GM21619 (cell line): ENCODE data around the gene THSD1.

ENCODE experiments used
- ATAC-seq: cut with Tn5 transposase; IDR thresholded peaks from one replicate; pipeline ENCODE4 v1.9.1; 2021; ENCODE audit not compliant: unreplicated experiment

Gene THSD1, protein sequence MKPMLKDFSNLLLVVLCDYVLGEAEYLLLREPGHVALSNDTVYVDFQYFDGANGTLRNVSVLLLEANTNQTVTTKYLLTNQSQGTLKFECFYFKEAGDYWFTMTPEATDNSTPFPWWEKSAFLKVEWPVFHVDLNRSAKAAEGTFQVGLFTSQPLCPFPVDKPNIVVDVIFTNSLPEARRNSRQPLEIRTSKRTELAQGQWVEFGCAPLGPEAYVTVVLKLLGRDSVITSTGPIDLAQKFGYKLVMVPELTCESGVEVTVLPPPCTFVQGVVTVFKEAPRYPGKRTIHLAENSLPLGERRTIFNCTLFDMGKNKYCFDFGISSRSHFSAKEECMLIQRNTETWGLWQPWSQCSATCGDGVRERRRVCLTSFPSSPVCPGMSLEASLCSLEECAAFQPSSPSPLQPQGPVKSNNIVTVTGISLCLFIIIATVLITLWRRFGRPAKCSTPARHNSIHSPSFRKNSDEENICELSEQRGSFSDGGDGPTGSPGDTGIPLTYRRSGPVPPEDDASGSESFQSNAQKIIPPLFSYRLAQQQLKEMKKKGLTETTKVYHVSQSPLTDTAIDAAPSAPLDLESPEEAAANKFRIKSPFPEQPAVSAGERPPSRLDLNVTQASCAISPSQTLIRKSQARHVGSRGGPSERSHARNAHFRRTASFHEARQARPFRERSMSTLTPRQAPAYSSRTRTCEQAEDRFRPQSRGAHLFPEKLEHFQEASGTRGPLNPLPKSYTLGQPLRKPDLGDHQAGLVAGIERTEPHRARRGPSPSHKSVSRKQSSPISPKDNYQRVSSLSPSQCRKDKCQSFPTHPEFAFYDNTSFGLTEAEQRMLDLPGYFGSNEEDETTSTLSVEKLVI

DNA sequence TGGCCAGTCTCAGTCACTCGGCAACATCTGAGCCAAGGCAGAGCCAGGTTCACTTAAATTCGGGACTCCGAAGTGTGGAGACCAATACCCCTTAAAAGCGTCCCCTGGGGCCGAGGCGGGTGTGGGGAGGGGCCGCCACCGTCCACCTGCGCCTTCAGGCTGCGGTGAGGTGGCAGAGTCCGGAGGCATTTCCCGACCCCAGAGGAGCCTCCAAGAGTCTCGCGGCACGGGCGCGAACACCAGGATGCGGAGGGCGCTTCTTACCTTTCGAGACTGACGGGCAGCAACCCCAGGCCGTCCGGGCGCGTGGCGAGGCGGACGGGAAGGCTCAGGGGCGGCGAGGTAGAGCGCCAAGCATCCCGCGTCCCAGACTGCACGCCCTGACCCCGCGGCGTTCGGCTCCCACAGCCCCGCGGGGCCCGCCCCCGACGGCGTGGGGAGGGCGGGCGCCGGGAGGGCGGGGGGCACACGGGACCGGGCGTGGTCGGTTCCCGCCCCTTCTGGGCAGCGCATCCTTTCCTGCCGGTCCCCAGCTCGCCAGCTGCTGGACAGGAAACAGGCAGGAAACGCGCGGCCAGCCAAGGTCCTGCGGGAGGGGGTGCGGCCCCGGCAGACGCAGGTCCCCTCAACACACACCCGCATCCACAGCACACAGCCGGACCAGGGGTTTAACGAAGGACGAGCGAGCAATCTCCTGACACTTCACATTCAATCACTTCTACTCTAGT lies at the start of gene THSD1:
Gene THSD1, minus strand, starts transcription at position 406 of the 728 bp plus-strand sequence. CDS start 3,572 bp downstream, outside the sequence.
- no peak for ATAC-seq

DNA sequence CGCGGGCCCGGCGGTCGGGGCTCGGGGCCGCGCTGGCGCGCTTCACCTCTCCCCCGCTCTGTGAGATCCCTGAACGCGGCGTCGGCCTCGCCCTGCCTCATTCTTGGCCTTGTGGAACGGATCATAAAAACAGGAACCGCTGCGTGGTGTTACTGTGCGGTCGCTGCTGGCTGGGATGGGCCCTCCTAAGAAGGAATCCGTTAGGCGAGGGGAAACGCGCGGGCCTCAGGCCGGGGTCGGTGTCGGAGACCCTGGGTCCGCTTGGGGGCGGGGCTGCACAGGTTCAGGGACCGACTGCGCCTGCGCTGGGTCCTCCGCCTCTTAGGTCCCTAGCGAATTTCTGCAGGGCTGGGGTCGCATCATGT lies 49.7 kb upstream of the THSD1 start:
- ATAC-seq = peak; percentile 28

DNA sequence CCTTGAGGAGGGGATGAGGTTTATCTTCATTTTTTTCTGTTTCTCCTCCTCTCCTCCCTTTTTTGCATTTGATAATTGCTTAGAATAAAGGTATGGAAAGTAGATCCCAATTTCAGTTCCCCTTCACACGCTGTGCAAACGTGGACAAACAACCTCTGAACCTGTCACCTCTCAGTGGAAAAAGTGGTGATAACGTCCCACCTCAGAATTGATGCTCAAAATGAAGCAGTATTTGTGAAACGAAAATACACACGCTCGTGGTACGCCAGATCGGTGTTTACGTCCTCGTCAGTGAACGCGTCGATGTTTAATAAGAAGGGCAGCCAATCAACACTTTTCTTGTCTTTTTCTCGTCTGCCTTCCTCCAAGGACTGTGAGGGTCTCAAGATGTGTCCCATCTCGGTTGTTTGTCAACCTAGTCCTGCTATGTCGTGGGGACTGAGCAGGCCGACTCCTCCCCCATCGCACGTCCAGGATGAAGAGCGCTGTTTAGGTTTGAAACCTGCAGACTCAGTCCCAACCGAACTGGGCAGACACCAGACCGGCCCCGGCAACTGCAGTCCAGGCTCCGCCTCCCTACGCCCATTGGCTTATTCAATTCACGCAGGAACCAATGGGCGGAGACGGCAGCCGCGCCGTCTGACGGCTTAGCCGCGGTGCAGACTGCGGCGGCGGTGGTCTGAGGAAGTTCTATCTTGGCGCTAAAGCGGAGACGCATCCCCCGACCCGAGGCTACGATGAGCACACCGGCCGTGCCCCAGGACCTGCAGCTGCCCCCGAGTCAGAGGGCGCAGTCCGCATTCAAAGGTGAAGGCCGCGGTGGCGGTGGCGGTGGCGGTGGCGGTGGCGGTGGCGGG lies 49.1 kb upstream of the THSD1 start, which contains the start of gene CKAP2:
Gene CKAP2, plus strand, starts transcription at position 659 of the 857 bp plus-strand sequence. Its CDS starts 79 bp downstream, at position 738.
- peak; percentile 75 for ATAC-seq

DNA sequence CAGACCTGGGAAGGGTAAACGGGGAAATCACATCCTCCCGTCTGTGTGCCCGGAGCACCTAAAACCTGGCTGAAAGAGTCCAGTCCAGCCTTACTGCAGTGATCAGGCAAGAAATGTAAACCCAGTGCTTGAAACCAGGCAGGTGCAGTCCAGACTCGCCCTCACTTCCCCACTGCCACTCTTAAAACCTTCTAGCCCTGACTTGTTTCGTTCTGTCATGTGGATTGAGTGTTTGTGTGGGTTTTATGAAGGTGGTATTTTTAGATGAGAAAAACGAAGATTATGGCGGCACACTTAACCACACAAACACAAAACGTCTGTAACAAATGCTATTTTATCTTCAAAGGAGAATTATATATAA lies 48.5 kb upstream of the THSD1 start:
- peak; percentile 23 for ATAC-seq

DNA sequence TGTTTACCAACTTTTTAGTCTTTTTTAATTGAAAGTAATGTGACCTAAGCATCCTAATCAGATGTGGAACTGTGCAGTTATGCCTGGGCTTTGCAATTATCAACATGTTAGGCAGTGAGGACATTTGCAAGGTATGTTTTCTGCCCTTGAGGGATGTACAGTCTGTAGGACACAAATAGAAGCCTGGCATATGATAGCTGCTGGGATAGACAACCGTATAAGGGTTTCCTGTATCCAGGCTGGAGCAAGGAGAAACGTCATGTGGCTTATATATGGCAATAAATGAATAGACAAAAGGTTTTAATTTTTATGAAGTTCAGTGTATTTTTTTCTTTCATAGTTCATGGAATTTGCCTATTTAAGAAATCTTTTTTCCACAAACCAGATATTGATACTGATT lies 46.5 kb upstream of the THSD1 start:
- no peak for ATAC-seq

DNA sequence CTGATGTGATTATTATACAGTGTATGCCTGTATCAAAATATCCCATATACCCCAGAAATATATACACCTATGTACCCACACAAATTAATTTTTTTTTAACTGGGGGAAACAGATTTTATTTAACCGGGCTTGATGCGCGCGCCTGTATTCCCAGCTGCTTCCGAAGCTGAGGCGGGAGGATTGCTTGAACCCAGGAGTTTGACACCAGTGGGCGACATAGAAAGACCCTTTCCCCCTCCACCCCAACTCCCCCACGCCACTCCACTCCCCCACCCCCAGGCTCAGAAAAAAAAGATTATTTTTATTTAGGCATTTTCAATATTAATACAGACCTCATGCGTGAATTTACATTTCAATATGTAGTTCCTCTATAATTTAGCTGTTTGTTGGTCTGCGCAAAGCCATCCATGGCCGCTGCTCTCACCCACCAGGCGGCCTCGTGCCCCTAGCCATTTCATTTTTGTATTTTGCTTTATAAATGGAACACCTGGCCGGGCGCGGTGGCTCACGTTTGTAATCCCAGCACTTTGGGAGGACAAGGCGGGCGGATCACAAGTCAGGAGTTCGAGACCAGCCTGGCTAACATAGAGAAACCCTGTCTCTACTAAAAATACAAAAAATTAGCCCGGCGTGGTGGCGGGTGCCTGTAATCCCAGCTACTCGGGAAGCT lies 45.3 kb upstream of the THSD1 start:
- ATAC-seq = no peak

DNA sequence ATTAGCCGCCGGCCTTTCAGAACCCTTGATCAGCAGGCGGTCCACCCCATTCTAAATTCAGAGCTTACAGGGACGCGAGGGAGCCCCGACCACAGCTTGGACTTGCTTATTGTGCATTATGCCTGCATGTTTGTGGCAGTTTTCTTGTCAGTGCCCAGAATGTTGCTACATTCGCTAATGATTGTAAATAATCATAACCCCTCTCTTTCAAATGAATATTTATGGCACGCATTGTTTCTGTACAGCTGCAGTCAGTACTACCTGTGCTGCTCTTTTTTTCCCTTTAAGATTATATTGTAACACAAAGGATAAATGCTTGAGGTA lies 44.8 kb upstream of the THSD1 start:
- no peak for ATAC-seq

DNA sequence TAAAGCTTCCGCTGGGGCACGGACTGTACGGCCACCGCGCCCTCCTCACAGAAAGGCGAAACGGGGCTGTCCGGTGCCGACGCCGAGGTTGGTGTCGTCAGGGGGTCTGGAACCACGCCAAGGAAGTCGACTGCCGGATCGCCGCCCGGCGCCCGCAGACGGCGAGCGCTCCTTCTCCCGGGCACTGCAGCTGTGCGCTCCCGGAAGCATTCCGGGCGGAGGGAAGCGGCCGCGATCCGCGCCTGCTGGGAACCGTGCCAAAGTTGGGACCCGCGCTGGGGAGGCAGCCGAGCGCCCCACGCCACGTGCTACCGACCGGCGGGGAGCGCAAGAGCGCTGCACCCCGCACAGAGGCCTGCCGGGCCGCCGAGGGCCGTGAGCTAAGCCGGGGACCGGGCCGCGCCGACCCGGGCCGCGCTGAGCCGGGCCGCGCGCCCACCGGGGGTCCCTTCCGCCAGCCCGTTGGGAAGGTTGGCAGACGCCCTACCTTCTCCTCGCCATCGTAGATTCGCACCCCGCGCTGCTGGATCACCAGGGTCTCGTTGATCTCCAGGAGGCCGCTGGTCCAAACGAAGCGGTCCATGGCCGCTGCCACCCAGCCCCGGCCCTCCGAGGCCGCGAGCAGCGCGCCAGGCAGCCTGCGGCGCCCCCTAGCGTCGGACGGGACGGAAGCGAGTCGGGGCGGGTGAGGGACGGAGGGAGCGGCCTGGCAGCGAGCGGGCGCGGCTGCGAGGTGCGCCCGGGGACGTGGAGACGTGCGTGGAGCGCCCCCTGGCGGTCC lies 44.2 kb upstream of the THSD1 start, which contains the start of gene VPS36:
Gene VPS36, minus strand, starts transcription at position 623 of the 781 bp plus-strand sequence. Its CDS starts 40 bp downstream, at position 583.
- peak; percentile 63 for ATAC-seq

DNA sequence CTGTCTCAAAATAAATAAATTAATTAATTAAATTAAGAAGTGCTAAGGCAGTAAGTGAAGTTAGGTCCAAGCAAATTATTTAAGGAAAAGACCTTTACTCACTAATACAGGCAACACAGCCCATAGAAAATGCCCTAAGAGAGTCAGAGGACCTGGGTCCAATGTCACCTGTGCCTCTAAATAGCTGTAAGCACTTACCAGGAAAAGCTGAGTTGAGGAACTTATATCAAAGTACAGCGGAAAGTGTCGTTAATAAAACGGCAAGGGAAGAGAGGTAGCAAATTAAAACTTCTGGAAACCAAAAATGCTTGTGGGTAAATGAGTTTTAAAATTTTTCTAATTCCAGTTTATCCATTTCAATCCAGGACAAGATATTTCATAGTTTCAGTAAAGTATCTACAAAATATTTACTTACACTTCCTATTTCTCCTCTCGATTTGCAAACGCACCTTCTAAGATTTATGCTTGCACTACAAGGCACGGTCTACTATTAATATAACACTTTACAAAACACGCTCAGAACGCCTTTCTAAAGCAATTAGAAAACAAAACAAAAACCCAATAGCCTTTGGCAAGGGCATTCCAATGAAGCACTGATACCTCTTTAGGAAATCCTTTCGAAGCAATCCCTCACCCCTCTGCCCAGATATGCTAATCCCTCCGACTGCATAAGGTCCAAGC lies 43.5 kb upstream of the THSD1 start:
- ATAC-seq = no peak

DNA sequence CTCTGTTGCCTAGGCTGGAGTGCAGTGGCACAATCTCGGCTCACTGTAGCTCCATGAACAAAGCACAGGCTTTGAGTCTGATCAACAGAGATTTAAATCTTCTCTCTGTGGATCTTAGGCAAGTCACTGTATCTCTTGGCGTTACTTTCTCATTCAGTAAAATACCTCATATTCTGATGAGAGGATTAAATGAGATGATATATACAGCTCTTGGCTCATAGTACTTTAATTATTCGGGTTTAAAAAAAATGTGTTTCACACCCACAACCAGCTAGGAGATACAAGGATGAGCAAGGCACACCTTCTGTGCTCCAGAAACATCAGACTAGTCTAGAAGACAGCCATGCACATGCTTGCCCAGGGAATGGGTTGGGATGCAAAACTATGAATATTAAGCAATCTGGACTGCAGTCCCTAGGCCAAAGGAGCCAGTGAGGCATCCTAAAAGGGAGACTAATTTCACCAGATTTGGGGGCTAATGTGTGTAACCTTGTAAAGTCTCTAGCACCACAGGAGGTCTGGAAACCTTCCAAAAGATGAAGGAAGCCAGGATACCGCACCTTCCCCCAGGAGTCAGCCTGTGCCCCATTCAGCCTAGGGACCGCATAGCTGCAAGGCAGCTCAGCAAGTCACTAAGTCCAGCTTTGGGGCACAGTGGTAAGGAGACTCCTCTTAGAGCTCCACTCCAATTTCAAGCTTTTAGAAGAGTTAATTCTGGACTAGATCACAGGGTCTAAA lies 42.0 kb upstream of the THSD1 start:
- ATAC-seq = no peak

DNA sequence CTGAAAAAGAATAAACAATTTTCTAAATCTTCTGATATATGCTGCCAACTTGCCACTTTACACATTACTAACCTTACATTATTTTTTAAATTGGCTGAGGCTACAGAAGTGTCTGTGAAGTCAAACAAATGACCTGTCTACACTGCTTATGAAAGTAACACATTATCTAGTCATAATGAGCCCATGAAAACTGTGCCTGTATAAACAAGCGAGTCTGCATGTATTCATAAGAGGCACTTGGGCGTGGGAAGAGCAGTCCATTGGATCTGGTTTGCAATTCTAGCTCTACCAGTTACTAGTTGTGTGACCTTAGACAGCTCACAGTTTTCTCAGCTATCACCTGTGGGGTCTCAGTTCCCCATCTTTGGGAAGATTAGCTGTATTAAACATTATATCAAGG lies 41.4 kb upstream of the THSD1 start:
- ATAC-seq = no peak

DNA sequence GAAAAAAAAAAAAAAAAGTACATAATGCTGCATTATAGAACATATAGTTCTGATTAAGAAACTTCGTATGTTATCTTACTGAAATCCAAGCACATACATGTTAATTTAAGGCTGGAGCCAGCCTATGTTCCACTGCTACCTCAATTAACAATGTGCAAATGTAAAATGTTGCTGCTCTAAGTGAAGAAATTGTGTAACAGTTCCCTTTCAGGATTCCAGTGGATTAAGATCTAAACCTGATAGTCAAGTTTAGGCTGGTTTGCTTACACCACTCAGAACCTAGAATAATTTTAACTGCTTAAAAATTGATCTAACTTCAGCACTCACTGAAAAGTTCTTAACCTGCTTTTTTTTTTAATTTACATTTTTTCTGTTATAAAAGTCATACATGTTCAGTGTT lies 40.3 kb upstream of the THSD1 start:
- no peak for ATAC-seq

DNA sequence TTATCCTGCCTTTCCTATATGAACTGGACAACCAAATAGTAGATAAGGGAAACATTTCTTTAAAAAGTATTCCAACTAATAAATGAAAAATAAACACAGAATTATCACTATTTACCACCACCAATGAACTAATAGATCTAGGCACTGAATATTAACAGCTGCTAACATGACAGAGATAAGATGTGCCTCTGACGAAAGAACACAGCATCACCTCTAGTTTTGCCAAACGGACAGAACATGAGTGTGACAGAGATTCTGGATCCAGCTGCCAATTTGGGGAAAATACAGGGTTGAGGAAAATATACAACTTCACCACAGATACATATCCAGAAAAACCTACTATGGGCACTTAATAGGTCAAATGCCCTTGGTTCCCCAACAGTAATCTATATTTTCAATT lies 26.5 kb upstream of the THSD1 start:
- no peak for ATAC-seq

DNA sequence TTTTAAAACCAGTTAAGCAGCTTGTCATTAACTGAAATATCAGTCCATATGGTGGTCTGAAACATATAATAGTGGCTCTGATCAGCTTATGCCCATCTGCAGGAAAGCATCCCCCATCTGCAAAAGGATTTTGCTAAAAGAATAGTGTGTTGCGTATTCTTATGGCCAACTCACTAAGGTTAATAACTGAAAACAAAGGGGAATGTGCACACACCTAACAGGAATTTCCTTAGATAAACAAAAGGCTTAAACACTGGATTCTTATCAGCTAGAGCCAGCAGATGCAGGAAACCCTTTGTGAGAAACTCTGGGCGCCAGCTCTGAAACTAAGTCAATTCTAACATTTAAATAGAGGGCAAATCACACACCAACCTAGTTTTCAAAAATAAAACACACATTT lies 22.3 kb upstream of the THSD1 start:
- ATAC-seq = no peak

DNA sequence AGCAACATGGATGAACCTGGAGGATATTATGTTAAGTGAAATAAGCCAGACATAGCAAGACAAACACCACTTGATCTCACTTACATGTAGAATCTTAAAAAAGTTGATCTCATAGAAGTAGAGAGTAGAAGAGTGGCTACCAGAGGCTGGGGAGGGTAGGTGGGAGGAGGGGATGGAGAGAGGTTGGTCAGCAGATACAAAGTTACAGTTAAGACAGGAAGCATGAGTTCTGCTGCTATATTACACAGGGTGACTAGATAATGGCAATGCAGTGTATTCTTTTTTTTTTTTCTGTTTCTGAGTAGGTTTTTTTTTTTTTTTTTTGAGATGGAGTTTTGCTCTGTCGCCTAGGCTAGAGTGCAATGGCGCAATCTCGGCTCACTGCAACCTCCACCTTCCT lies 15.2 kb upstream of the THSD1 start:
- ATAC-seq = no peak

DNA sequence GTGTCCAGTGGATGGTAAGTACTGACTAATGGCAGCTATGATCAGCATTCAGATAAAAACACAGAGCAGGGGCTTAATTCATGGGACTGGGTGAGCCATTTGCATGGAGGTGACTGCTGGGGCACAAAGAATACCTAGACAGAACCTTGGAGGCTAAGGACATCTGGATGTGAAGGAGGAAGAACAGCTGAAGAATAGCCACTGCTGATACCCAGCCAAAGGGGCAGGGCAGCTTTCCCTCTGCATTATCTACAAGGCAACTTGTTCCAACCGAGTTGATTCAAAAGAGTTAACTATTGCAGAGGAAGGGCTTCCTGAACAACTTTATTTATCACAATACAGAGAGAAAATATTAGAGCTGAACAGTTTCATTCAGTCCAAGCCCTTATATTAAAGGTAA lies 13.1 kb upstream of the THSD1 start:
- no peak for ATAC-seq

DNA sequence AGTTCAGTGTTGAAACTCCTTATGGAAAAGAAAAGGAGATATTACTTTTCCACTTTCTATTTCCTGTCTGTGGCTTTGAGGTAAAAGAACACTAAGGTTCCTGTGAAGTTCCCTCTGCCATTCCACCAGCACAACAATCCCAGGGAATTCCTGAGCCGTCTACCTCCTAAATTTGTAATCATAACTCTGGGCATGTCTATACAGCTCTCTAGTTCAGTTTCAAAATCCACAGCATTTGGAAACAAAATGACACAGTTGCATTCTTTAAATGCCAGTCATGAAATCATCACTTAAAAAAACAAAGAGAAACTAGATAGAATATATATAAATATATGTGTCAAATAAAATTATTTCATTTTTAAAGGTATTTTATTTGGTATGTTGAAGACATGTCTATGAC lies 9.0 kb upstream of the THSD1 start:
- no peak for ATAC-seq

DNA sequence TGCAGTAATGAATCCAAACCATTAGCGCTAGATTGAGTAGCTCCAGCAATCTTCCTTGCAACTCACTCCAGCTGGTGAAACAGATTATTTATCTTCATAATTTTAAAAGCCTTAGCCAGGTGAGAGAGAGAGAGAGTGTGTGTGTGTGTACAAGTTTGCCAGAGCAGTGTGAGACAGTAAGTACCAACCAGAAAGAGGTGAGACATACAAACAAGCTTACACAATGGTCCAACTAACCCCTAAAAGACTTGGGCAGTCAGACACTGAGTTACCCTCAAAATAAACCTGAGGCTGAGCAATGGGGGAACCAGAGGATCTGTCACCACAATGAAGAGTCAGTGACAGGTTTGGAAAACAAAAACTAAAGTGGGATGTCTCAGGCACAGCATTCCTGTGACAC lies 8.1 kb upstream of the THSD1 start:
- ATAC-seq = no peak
